ENCODE data around the gene HYDIN. TPM values are rescaled to one million over a fixed set of nuclear protein-coding genes. Genes with fewer than 3 reads are reported as not detected.

HYDIN gene
- total RNA-seq, 1 experiment from 2014 or later, result not detected

- Histone ChIP-seq H3K4me1 (ENCODE audit: control insufficient read depth in 1 of 2, insufficient read depth in 2 of 2, low read length in 2 of 2) (no peaks in the 10 kb centered on the region), H3K9ac (ENCODE audit: low read length) (no peak overlapping the region), H3K4me3 (replicated peaks in 1 of 2; ENCODE audit: low read depth in 1 of 2, low read length in 2 of 2) (no peak overlapping the region), H3K27me3 (ENCODE audit: insufficient read depth, low read length) (no peaks in the 10 kb centered on the region), H4K20me1 (ENCODE audit: insufficient read depth) (no peaks in the 10 kb centered on the region), H3K27ac (ENCODE audit: low read depth, low read length) (no peak overlapping the region), H3K9me3 (ENCODE audit: control insufficient read depth in 1 of 2, insufficient read depth in 1 of 2, low read depth in 1 of 2, low read length in 2 of 2) (no peaks in the 10 kb centered on the region), H2AFZ (ENCODE audit: low read depth, low read length, poor library complexity, severe bottlenecking) (no peak overlapping the region), H3K79me2 (ENCODE audit: insufficient read depth, low read length) (no peaks in the 10 kb centered on the region), H3K4me2 (ENCODE audit: low read length) (no peak overlapping the region), H3K36me3 (ENCODE audit: control insufficient read depth in 1 of 2, insufficient read depth in 2 of 2, low read length in 2 of 2) (no peaks in the 10 kb centered on the region), H3K9me2 (ENCODE audit: insufficient read depth) (no peaks in the 10 kb centered on the region)
- ChIA-PET CTCF (no interaction called here), POLR2A (no interaction called here), RAD21 (ENCODE audit: low non-redundant PET in 1 of 2, low total read pairs in 2 of 2, uncharacterized antibody in 2 of 2, unreplicated experiment in 2 of 2) (no interaction called here)
- intact Hi-C loops (cut with micrococcal nuclease), result no loop called here
- DNase-seq (ENCODE audit: low read depth, low spot score) (no peak), ATAC-seq (no peak)
- TF ChIP-seq TCF7L2 (IDR thresholded peaks at IDR 0.05; ENCODE audit: borderline replicate concordance, extremely low read depth, insufficient read depth, insufficient read length), result no peak
- TF ChIP-seq POLR2AphosphoS5 (IDR thresholded peaks at IDR 0.05; ENCODE audit: low read depth, low read length), result no peak
- TF ChIP-seq EGR1 (IDR thresholded peaks at IDR 0.05; ENCODE audit: low read depth), result no peak
- no peak for TF ChIP-seq SP1 (IDR thresholded peaks at IDR 0.05; ENCODE audit: low read depth)
- TF ChIP-seq RAD21 (IDR thresholded peaks at IDR 0.05; ENCODE audit: low read depth), result no peak
- no peak for TF ChIP-seq REST (IDR thresholded peaks at IDR 0.05; ENCODE audit: low read depth)
- no peak for TF ChIP-seq EZH2 (IDR thresholded peaks at IDR 0.05)
- TF ChIP-seq SRF (IDR thresholded peaks at IDR 0.05; ENCODE audit: low read depth), result no peak
- no peak for TF ChIP-seq ATF3 (IDR thresholded peaks at IDR 0.05)
- TF ChIP-seq ZFX (IDR thresholded peaks at IDR 0.05), result no peak
- BruUV-seq (replicated peaks), result no TSS peak
Measured at GRCh38 chr16:71246309-71246708, 15.8 kb upstream of the HYDIN start.
